Adrenal gland (tissue), 5 donors: Measurements from ENCODE around the gene DDX5.

Experiments used
- CTCF ChIP-seq, 6 experiments: fragments of 450-650 bp in 4 of 6; fragments of 200-600 bp in 2 of 6; sonication (generic) in 1 of 6; IDR thresholded peaks; 1 replicate in 5 of 6; 2 replicates in 1 of 6; pipeline versions ENCODE4 v1.5.1 to v1.8.0; 2016 to 2021; ENCODE audit warnings: antibody characterized with exemption in 6 of 6, mild to moderate bottlenecking in 2 of 6, moderate library complexity in 1 of 6
- POLR2A ChIP-seq, 2 donors: fragments of 450-650 bp; IDR thresholded peaks; one replicate each; pipeline ENCODE4 v1.6.1; 2017; ENCODE audit warnings: antibody characterized with exemption in 2 of 2, mild to moderate bottlenecking in 2 of 2, moderate library complexity in 1 of 2
- donor health status: DM: no; HTN: no; CAD: no.

GRCh38 chr17:64448665-64449512, 57.2 kb downstream of the DDX5 start, which contains the start of gene MILR1:
- TF ChIP-seq CTCF (IDR thresholded peaks at IDR 0.05) (no peak), POLR2A (IDR thresholded peaks at IDR 0.05) (no peak)
